ENCODE data around the gene SOX18.

The SOX18 gene

GRCh38 chr20:64080013-64080812, 30.8 kb upstream of the SOX18 start, which contains the start of gene OPRL1:
OPRL1 (plus strand) TSS chr20:64080082; CDS start chr20:64092721, 12,639 bp downstream.
- no peak for DNase-seq

- DNase-seq, result peak; percentile 28
These were observed 30.0 kb upstream of the SOX18 start, which contains the start of gene RGS19 for GRCh38 chr20:64079273-64080012. RGS19 (minus strand) TSS chr20:64079518; CDS start chr20:64076886, 2,632 bp downstream.

- DNase-seq, result no peak
These were observed 29.5 kb upstream of the SOX18 start for GRCh38 chr20:64078934-64079272.

GRCh38 chr20:64077876-64078551, 28.6 kb upstream of the SOX18 start:
- no peak for DNase-seq

GRCh38 chr20:64077541-64077875, 28.1 kb upstream of the SOX18 start:
- DNase-seq, result no peak

- DNase-seq, result no peak
These were observed 27.7 kb upstream of the SOX18 start for GRCh38 chr20:64077094-64077493.

GRCh38 chr20:64076061-64076997, 26.9 kb upstream of the SOX18 start:
- no peak for DNase-seq

GRCh38 chr20:64075556-64075955, 26.1 kb upstream of the SOX18 start:
- DNase-seq, result no peak

- no peak for DNase-seq
These were observed 25.5 kb upstream of the SOX18 start for GRCh38 chr20:64074963-64075362.

GRCh38 chr20:64074184-64074789, 24.8 kb upstream of the SOX18 start:
- DNase-seq, result no peak

- DNase-seq, result no peak
These were observed 24.2 kb upstream of the SOX18 start for GRCh38 chr20:64073476-64074183.

GRCh38 chr20:64072498-64073063, 23.1 kb upstream of the SOX18 start:
- DNase-seq, result no peak

GRCh38 chr20:64071341-64072332, 22.2 kb upstream of the SOX18 start:
- no peak for DNase-seq

- DNase-seq, result no peak
These were observed 21.0 kb upstream of the SOX18 start for GRCh38 chr20:64070244-64070993.

GRCh38 chr20:64069614-64070243, 20.3 kb upstream of the SOX18 start:
- DNase-seq, result no peak

GRCh38 chr20:64069209-64069613, 19.8 kb upstream of the SOX18 start:
- DNase-seq, result no peak

- DNase-seq, result no peak
These were observed 19.2 kb upstream of the SOX18 start for GRCh38 chr20:64068386-64069208.

Measured in NCI-H1092 (cell line).